ENCODE measurements around the gene FRMD6.

FRMD6 gene

DNA sequence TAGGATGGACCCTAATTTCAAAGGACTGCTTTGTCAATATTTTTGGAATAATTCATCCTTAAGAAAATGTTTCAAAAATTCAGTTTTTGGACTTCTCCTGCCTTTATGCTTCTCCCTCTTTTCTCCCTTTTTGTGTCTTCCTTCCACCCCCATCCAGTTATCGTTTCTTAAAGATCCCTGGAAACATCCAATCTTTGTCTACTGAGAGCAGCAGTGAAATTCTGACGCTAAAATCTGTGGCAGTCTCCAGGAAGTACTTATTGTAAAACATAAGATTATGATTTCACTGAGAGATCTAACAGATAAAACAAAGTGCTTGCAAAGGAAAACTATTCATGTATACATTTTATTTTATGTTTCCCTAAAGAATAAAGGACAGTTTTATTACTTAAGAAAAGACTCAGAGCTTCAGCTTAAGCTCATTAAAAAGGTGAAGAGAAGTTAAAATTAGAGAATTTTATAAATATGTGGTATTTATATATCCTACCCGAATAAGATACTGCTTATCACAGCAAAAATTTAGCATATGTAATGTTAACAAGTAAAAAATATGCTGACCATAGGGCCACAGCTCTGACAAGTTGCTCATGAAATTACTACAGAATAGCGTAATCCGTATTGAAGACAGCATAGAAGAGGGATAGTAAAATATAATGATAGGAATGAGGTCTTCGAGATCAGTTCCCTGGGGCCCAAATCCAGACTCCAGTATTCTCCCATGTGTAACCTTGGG lies 6.9 kb downstream of the FRMD6 start:
- in situ Hi-C loops (cut with HindIII; ENCODE audit: low sequenced_read_pairs): no loop called here
- TF ChIP-seq CTCF (IDR thresholded peaks at IDR 0.05; ENCODE audit: low read depth, low read length): no peak
- no peak for DNase-seq (ENCODE audit: low read depth, low spot score)
- no peak overlapping the region for H3K4me3 ChIP-seq (ENCODE audit: low read depth, low read length)

- TF ChIP-seq CTCF (IDR thresholded peaks at IDR 0.05; ENCODE audit: low read depth, low read length): no peak
- no peak overlapping the region for H3K4me3 ChIP-seq (ENCODE audit: low read depth, low read length)
- in situ Hi-C loops (cut with HindIII; ENCODE audit: low sequenced_read_pairs): no loop called here
- DNase-seq (ENCODE audit: low read depth, low spot score): no peak
These were observed 9.0 kb downstream of the FRMD6 start for GRCh38 chr14:51660741-51661140.

DNA sequence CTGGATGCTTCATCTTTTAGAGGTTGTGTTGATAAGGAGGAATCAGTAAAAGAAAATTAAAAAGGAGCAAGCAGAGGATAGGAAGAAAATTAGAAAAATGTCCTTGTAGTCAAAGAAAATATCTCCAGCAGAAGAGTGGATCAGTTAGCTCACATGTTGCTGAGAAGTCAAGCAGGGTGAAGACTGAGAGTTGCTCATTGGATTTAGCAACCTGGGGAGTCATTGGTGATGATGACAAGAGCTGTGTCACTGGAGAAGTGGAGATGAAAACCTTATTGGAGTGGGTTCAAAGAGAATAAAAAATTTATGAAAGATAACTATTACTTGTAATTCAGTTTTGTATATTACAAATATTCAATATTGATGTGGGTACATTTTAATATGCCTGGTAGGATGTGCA lies 9.8 kb downstream of the FRMD6 start:
- in situ Hi-C loops (cut with HindIII; ENCODE audit: low sequenced_read_pairs): no loop called here
- no peak for DNase-seq (ENCODE audit: low read depth, low spot score)
- no peak for TF ChIP-seq CTCF (IDR thresholded peaks at IDR 0.05; ENCODE audit: low read depth, low read length)
- H3K4me3 ChIP-seq (ENCODE audit: low read depth, low read length): no peak overlapping the region

DNA sequence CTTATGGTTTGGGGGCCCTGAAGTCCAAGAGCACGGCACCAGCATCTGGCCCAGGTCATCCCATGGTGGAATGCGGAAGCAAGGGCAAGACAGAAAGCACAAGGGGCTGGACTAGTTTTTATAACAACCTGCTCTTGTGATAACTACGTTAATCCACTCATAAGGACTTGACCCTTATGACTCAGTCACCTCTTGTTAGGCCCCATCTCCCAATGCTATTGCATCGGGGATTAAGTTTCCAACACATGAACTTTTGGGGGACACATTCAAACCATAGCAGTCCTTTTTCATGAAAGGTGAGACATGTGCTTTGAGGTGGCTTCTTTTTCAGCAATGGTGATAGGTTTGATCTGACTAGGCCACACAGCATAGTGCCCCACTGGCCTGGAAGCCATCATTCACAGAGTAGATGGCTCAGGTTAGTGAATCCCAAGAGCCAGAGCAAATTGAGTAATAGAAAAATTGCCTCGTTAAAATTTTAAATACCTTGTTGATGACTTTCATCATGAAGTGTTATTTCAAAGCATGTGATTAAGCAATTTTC lies 12.1 kb downstream of the FRMD6 start:
- H3K4me3 ChIP-seq (ENCODE audit: low read depth, low read length): no peak overlapping the region
- in situ Hi-C loops (cut with HindIII; ENCODE audit: low sequenced_read_pairs): no loop called here
- DNase-seq (ENCODE audit: low read depth, low spot score): no peak
- no peak for TF ChIP-seq CTCF (IDR thresholded peaks at IDR 0.05; ENCODE audit: low read depth, low read length)

DNA sequence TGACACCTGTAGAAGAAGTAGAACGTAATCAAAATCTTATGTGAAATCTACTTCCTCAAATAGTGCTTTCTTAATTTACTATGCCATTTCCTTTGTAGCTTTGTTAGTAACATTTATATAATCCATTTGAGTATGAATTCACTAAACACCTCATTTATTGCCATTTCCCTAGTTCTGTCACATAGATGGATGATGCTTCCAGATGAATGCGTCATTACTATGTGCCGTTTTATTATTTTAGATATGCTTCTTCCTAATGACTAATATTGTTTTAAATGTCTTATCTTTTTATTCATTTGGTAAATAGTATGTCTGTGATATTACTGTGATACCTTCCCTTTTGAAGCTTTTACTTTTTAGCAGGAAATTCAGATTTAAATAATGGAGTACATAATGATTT lies 14.4 kb downstream of the FRMD6 start:
- no peak for DNase-seq (ENCODE audit: low read depth, low spot score)
- H3K4me3 ChIP-seq (ENCODE audit: low read depth, low read length): no peak overlapping the region
- TF ChIP-seq CTCF (IDR thresholded peaks at IDR 0.05; ENCODE audit: low read depth, low read length): no peak
- in situ Hi-C loops (cut with HindIII; ENCODE audit: low sequenced_read_pairs): no loop called here

DNA sequence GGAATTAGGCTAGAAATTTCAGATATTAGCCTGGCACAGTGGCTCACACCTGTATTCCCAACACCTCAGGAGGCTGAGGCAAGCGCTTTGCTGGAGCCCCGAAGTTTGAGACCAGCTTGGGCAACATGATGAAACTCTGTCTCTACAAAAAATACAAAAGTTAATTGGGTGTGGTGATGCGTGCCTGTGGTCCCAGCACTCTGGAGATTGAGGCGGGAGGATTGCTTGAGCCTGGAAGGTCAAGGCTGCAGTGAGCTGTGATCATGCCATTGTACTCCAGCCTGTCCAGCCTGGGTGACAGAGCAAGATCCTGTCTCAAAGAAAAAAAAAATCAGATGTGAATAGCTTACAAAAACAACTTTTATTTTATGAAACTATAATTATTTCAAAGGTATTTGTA lies 15.1 kb downstream of the FRMD6 start:
- TF ChIP-seq CTCF (IDR thresholded peaks at IDR 0.05; ENCODE audit: low read depth, low read length): no peak
- no peak overlapping the region for H3K4me3 ChIP-seq (ENCODE audit: low read depth, low read length)
- in situ Hi-C loops (cut with HindIII; ENCODE audit: low sequenced_read_pairs): no loop called here
- DNase-seq (ENCODE audit: low read depth, low spot score): no peak
